ENCODE data around the gene LRRC8B.

DNA sequence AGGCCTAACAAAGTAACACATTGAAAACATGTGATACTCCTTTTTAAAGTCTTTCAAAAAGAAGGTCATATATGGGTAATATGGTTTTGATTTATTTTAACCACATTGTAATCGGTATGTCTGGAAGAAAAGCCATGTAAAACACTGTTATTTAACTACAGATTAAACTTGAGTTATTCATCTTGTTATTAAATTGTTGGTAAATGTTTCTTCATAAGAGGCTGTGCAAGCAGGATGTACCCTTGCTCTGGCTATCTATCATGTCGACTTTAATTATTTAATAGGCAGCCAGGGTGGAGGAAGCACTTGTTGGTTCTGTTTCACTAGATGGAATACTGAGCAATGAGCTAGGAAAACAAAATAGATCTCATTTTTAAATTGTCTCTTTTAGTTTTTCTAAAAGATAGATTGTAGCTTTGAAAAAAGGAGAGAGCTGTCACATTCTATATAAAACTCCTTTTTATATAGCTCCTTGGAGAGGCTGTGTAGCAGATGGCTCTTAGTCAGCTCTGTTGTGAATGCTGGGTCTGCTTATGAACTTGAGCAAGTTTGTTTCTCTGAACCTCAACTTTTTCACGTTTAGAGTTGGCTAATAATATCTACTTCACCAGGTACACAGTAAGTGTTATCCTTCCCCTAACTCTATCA, 39.5 kb downstream of the LRRC8B start:
- TF ChIP-seq, protein P1, sequence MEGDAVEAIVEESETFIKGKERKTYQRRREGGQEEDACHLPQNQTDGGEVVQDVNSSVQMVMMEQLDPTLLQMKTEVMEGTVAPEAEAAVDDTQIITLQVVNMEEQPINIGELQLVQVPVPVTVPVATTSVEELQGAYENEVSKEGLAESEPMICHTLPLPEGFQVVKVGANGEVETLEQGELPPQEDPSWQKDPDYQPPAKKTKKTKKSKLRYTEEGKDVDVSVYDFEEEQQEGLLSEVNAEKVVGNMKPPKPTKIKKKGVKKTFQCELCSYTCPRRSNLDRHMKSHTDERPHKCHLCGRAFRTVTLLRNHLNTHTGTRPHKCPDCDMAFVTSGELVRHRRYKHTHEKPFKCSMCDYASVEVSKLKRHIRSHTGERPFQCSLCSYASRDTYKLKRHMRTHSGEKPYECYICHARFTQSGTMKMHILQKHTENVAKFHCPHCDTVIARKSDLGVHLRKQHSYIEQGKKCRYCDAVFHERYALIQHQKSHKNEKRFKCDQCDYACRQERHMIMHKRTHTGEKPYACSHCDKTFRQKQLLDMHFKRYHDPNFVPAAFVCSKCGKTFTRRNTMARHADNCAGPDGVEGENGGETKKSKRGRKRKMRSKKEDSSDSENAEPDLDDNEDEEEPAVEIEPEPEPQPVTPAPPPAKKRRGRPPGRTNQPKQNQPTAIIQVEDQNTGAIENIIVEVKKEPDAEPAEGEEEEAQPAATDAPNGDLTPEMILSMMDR (IDR thresholded peaks at IDR 0.05): no peak
- no peak for TF ChIP-seq POLR2A (IDR thresholded peaks at IDR 0.05; ENCODE audit: low read depth)
